ENCODE measurements around the gene TMEM170B. TPM values are rescaled to one million over a fixed set of nuclear protein-coding genes. Genes with fewer than 3 reads are reported as not detected.

The TMEM170B gene
- total and polyA plus RNA-seq, 2 of the 8 experiments (the other 6 are each of a cell fraction or from before 2014, with no cell fraction given), result 0.80 to 4.3 TPM

DNA sequence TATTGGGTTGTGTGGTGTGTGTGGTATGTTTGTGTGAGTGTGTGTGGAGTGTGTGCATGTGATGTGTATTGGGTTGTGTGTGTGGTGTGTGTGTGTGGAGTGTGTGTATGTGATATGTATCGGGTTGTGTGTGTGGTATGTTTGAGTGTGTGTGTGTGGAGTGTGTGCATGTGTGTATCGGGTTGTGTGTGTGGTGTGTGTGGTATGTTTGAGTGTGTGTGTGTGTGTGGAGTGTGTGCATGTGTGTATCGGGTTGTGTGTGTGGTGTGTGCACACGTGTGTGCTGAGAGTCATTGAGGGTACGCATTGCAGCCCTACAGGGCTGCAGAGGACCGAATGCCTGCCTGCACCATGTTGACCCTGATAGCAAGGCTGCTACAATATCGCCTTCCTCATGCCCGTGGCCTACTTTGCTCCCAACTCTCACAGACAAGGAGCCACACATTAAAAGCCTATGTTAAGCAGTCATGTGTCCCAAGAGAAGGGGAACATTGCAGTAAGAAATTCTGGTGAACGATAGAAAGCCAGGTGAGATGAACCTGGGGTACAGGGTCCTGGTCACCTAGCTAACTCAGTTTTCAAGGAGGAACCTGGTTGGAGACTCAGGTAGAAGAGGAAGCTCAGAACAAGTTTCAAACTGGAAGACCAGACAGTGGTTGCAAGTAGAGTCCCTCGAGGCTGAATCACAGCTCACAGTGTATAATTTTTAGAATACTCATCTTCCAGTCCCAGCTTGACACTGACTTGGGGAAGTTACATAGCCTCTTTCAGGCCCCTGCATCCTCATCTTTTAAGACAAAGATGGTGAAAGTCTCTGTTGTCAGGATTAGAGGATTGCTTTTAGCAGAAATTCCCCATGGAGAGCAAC, 45.7 kb upstream of the TMEM170B start:
- Histone ChIP-seq H2BK120ac (replicated peaks; ENCODE audit: low read depth, low read length) (no peak overlapping the region), H3K4ac (replicated peaks; ENCODE audit: insufficient read length, low read depth, low read length) (no peak overlapping the region), H3K27me3 (replicated peaks in 1 of 4; ENCODE audit: control insufficient read depth in 3 of 4, extremely low read depth in 1 of 4, insufficient read depth in 3 of 4, low read length in 3 of 4) (no peaks in the 10 kb centered on the region), H3K4me2 (ENCODE audit: insufficient read depth in 1 of 2, low read depth in 2 of 2, low read length in 2 of 2) (no peak overlapping the region), H2BK12ac (ENCODE audit: low read depth, low read length) (no peak overlapping the region), H4K5ac (ENCODE audit: insufficient read length, low read depth, low read length) (no peak overlapping the region), H3K14ac (ENCODE audit: insufficient read length) (no peak overlapping the region), H2AK5ac (ENCODE audit: low read depth, low read length) (peak overlapping the region; percentile 45; the same call in 1 of the 2 replicates), H3K79me2 (ENCODE audit: control insufficient read depth in 1 of 2, insufficient read depth in 2 of 2, low read length in 2 of 2) (no peaks in the 10 kb centered on the region; a peak in 1 of 4 replicates), H3K79me1 (ENCODE audit: low read depth, low read length) (no peaks in the 10 kb centered on the region), H3K4me1 (replicated peaks in 1 of 4; ENCODE audit: control insufficient read depth in 3 of 4, insufficient read depth in 4 of 4, low read length in 3 of 4) (peaks cover 0 to 4% (median 2%) of the 10 kb centered on the region in 4 experiments; a peak in 2 of 7 replicates), H3K18ac (ENCODE audit: extremely low read depth, low read length) (no peak overlapping the region), H3K56ac (replicated peaks; ENCODE audit: insufficient read length, low read depth, low read length) (peak overlapping the region; percentile 91), H3K9ac (replicated peaks in 1 of 4; ENCODE audit: extremely low read depth in 1 of 4, low read depth in 3 of 4, low read length in 3 of 4) (no peak overlapping the region), H4K20me1 (replicated peaks in 1 of 2; ENCODE audit: control insufficient read depth in 1 of 2, insufficient read depth in 2 of 2, low read length in 2 of 2) (peaks cover 0 to 7% of the 10 kb centered on the region in 2 experiments), H4K91ac (replicated peaks; ENCODE audit: insufficient read length, low read length) (no peak overlapping the region), H3K4me3 (ENCODE audit: extremely low read depth in 1 of 4, insufficient read depth in 2 of 4, low read depth in 3 of 4, low read length in 4 of 4) (no peak overlapping the region), H3K36me3 (ENCODE audit: control insufficient read depth in 2 of 4, insufficient read depth in 4 of 4, low read length in 3 of 4) (peaks cover 0 to 2% (median 0%) of the 10 kb centered on the region in 4 experiments; a peak in 1 of 8 replicates), H2BK15ac (ENCODE audit: low read length) (no peak overlapping the region), H3K27ac (ENCODE audit: low read depth, low read length) (no peak overlapping the region), H2AFZ (ENCODE audit: low read length) (no peak overlapping the region; the same call in 1 of the 2 replicates), H4K8ac (ENCODE audit: extremely low read depth, insufficient read depth, low read length) (no peak overlapping the region), H3K9me3 (ENCODE audit: insufficient read depth in 2 of 2, low read depth in 1 of 2, low read length in 1 of 2) (no peaks in the 10 kb centered on the region), H2BK20ac (ENCODE audit: low read length) (no peak overlapping the region), H3K23ac (ENCODE audit: insufficient read length) (no peak overlapping the region), H2BK5ac (ENCODE audit: low read depth, low read length) (no peak overlapping the region), H3K23me2 (ENCODE audit: low read depth, low read length) (peaks cover 9% of the 10 kb centered on the region; the same call in 1 of the 2 replicates)
- ChIA-PET POLR2A (ENCODE audit: partially characterized antibody) (no interaction called here), CTCF (ENCODE audit: partially characterized antibody) (interaction anchor here (1.1 kb wide), 1 partner anchor 347 kb away, joined by 3 read pairs; no protein-coding TSS in a partner anchor)
- DNase-seq (ENCODE audit: low read depth in 1 of 2, low spot score in 2 of 2) (no peak), FAIRE-seq (no peak)
- WGBS, 2 experiments (ENCODE audit: extremely low coverage in 1 of 2, insufficient coverage in 1 of 2, insufficient read length in 1 of 2, insufficient replicate concordance in 2 of 2, low coverage in 1 of 2, low lambda C conversion rate in 2 of 2, missing lambda C conversion rate in 1 of 2), result 87 to 100% methylated on average over 1 to 10 of the region's 10 CpGs
- TF ChIP-seq SIX5 (IDR thresholded peaks at IDR 0.05; ENCODE audit: low read depth, low read length), result no peak
- TF ChIP-seq FOSL1 (IDR thresholded peaks at IDR 0.05; ENCODE audit: insufficient read depth, low read depth, low read length), result no peak
- no peak for TF ChIP-seq JUN (IDR thresholded peaks at IDR 0.05; ENCODE audit: low read depth, low read length)
- TF ChIP-seq CHD1 (IDR thresholded peaks at IDR 0.05; ENCODE audit: low read depth, low read length), result no peak
- TF ChIP-seq BRCA1 (IDR thresholded peaks at IDR 0.05; ENCODE audit: low read depth, low read length), result no peak
- TF ChIP-seq KDM4A (IDR thresholded peaks at IDR 0.05; ENCODE audit: low read depth, low read length, severe bottlenecking), result no peak
- no peak for TF ChIP-seq CBX8 (IDR thresholded peaks at IDR 0.05; ENCODE audit: borderline replicate concordance, low read depth, low read length)
- TF ChIP-seq CBX5 (IDR thresholded peaks at IDR 0.05; ENCODE audit: low read depth, low read length), result no peak
- TF ChIP-seq CREB1 (IDR thresholded peaks at IDR 0.05), result no peak
- no peak for TF ChIP-seq BCL11A (IDR thresholded peaks at IDR 0.05; ENCODE audit: low read depth in 2 of 2, low read length in 2 of 2)
